ENCODE data around the gene CBFA2T3. TPM values are rescaled to one million over a fixed set of nuclear protein-coding genes. Genes with fewer than 3 reads are reported as not detected.

The CBFA2T3 gene
- polyA plus RNA-seq, 1 experiment = not detected

DNA sequence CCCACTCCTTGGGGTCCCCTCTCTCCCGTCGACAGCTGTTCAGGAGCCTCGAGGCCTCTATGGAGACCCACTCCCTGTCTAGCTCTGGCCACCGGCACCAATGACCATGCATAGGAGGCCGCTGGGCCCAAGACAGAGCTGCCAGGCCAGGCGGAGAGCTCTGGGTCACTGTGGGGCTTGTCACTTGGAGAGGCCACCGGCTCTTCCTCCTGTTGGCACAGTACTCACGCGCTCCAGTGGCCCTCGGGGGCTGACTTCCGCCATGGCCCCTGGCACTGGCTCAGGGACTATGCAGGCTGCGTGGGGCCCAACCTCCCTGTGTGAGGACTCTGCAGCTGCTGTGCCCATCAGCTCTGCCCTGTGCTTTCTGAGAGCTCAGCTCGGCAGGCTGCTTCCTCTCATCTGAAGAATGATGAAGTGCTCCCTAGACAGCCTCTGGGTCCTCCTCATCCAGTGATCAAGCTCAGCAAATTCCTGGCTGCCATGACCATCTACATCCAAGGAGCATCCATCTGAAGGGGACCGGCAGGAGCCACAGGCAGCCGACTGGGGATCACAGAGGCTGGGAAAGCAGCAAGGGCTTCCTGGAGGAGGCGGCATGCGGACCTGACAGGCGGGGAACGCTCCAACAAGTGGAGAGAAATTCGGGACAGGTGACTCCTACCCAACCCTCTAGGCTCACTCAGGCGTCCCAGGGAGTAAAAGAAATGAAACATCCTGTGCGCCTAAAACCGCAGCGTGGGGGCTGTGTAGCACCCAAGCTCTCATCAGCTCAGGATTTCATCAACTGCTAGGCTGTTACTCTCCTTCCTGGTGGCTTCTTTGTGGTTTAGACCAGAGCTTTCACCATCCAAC is 137.0 kb downstream of the CBFA2T3 start:
- no peak overlapping the region for H3K4me3 ChIP-seq (ENCODE audit: low read depth, low read length)
- POLR2A ChIA-PET = no interaction called here

DNA sequence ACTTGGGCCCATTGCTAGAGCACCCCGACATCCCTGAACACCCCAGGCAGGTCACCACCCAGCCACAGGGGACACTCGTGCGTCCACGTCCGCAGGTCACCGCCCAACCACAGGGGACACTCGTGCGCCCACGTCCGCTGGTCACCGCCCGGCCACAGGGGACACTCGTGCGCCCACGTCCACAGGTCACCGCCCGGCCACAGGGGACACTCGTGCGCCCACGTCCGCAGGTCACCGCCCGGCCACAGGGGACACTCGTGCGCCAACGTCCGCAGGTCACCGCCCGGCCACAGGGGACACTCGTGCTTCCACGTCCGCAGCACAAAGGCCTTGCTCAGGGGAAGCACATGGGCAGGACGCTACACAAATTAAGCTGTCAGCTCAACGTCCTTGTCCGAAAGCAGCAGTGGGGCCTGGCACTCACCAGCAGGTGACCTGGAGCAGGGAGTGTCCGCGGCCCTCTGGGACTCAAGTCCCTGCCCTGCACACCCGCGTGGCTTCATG is 137.9 kb downstream of the CBFA2T3 start:
- ChIA-PET CTCF (no interaction called here), POLR2A (no interaction called here)
- DNase-seq (ENCODE audit: low read depth, low spot score) = no peak
- no peak overlapping the region for H3K4me3 ChIP-seq (ENCODE audit: low read depth, low read length)
- no peaks in the 10 kb centered on the region for H3K9me3 ChIP-seq (ENCODE audit: control insufficient read depth, insufficient read depth, low read length)
- H3K27ac ChIP-seq (ENCODE audit: low read depth, low read length) = no peak overlapping the region
- no peaks in the 10 kb centered on the region for H3K27me3 ChIP-seq (ENCODE audit: control insufficient read depth, insufficient read depth, low read length)
- TF ChIP-seq, protein P1, sequence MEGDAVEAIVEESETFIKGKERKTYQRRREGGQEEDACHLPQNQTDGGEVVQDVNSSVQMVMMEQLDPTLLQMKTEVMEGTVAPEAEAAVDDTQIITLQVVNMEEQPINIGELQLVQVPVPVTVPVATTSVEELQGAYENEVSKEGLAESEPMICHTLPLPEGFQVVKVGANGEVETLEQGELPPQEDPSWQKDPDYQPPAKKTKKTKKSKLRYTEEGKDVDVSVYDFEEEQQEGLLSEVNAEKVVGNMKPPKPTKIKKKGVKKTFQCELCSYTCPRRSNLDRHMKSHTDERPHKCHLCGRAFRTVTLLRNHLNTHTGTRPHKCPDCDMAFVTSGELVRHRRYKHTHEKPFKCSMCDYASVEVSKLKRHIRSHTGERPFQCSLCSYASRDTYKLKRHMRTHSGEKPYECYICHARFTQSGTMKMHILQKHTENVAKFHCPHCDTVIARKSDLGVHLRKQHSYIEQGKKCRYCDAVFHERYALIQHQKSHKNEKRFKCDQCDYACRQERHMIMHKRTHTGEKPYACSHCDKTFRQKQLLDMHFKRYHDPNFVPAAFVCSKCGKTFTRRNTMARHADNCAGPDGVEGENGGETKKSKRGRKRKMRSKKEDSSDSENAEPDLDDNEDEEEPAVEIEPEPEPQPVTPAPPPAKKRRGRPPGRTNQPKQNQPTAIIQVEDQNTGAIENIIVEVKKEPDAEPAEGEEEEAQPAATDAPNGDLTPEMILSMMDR (IDR thresholded peaks at IDR 0.05; ENCODE audit: low read depth, low read length) = no peak

More for the DNA sequence above, 137.0 kb downstream of the CBFA2T3 start:
- Histone ChIP-seq H3K27ac (ENCODE audit: low read depth, low read length) (no peak overlapping the region), H3K9me3 (ENCODE audit: control insufficient read depth, insufficient read depth, low read length) (no peaks in the 10 kb centered on the region), H3K27me3 (ENCODE audit: control insufficient read depth, insufficient read depth, low read length) (no peaks in the 10 kb centered on the region)
- TF ChIP-seq, protein P1 (IDR thresholded peaks at IDR 0.05; ENCODE audit: low read depth, low read length) = no peak
- CTCF ChIA-PET = no interaction called here
- no peak for DNase-seq (ENCODE audit: low read depth, low spot score)

DNA sequence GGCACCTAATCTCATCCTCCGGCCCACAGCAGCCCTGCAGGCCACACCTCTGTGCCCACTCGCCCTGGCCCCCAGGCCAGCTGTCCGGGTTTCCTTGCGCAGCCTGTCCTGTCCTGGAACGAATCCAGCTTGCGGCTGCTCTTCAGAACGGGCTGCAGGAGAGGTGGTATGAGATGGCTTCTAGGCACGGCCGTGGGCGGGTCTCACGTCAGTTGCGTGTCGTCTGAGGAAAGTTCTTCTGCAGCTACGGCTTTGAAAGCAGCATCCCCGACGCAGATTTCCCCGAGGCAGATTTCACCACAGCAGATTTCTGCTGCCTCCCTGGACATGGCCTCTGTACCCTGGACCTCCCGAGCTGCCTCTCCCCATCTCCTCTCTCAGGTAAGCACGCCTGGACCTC is 138.4 kb downstream of the CBFA2T3 start:
- ChIA-PET CTCF (no interaction called here), POLR2A (no interaction called here)
- TF ChIP-seq, protein P1 (IDR thresholded peaks at IDR 0.05; ENCODE audit: low read depth, low read length) = no peak
- no peaks in the 10 kb centered on the region for H3K9me3 ChIP-seq (ENCODE audit: control insufficient read depth, insufficient read depth, low read length)
- H3K4me3 ChIP-seq (ENCODE audit: low read depth, low read length) = no peak overlapping the region
- no peak overlapping the region for H3K27ac ChIP-seq (ENCODE audit: low read depth, low read length)
- H3K27me3 ChIP-seq (ENCODE audit: control insufficient read depth, insufficient read depth, low read length) = no peaks in the 10 kb centered on the region
- DNase-seq (ENCODE audit: low read depth, low spot score) = no peak

DNA sequence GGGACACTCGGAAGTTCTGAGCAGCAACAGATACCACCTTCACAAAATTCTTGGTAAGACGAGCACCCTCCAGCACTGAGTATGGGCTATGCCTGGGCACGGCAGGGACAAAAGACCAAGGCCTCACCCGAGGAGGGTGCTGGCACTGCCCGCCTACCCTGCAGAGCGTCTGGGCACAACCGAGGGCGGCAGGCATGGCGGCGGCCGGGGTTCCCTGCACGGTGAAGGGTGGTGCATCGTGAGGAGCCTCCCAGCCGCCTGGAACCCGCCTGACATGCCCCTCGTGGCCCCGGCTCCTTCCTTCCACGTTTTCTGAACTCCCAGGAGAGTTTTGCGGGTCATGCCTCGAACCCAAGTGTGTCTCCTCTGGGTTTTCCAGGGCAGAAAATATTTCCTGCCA is 139.2 kb downstream of the CBFA2T3 start:
- POLR2A ChIA-PET = no interaction called here
- Histone ChIP-seq H3K27me3 (ENCODE audit: control insufficient read depth, insufficient read depth, low read length) (no peaks in the 10 kb centered on the region), H3K9me3 (ENCODE audit: control insufficient read depth, insufficient read depth, low read length) (no peaks in the 10 kb centered on the region), H3K4me3 (ENCODE audit: low read depth, low read length) (no peak overlapping the region), H3K27ac (ENCODE audit: low read depth, low read length) (no peak overlapping the region)
- TF ChIP-seq, protein P1 (IDR thresholded peaks at IDR 0.05; ENCODE audit: low read depth, low read length) = no peak
- CTCF ChIA-PET = no interaction called here
- DNase-seq (ENCODE audit: low read depth, low spot score) = no peak

DNA sequence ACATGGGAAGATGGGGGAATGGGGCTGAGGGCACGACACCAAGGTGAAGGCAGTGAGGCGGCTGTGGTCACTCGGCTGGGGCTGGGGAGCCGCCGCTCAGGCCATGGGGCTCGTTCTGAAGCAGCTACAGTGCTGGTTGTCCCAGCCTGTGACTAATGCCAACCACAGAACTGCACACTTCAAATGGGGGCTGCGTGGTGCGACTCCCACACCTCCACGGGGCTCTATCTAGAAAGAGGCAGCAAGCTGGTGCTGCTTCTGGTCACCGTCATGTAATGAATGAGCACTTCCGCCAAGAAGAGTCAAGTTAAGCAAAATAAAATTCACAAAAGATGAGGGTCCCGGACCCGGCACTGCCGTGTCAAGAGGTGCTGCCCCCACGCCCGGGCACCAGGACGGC is 140.2 kb downstream of the CBFA2T3 start:
- POLR2A ChIA-PET = interaction anchor here (0.9 kb wide), 1 partner anchor 24 kb away, joined by 3 read pairs; no protein-coding TSS in a partner anchor
- CTCF ChIA-PET = no interaction called here
- H3K27me3 ChIP-seq (ENCODE audit: control insufficient read depth, insufficient read depth, low read length) = no peaks in the 10 kb centered on the region
- TF ChIP-seq, protein P1 (IDR thresholded peaks at IDR 0.05; ENCODE audit: low read depth, low read length) = no peak
- H3K9me3 ChIP-seq (ENCODE audit: control insufficient read depth, insufficient read depth, low read length) = no peaks in the 10 kb centered on the region
- no peak overlapping the region for H3K4me3 ChIP-seq (ENCODE audit: low read depth, low read length)
- no peak for DNase-seq (ENCODE audit: low read depth, low spot score)
- H3K27ac ChIP-seq (ENCODE audit: low read depth, low read length) = no peak overlapping the region

Data from AG04450 (cell line).